Left ventricle myocardium superior (tissue), 1 donor: ENCODE data around the gene RYR1. TPM values are rescaled to one million over a fixed set of nuclear protein-coding genes. Genes with fewer than 3 reads are reported as not detected.
"Not testable (repeated sequence)": the region's sequence is repeated elsewhere in the genome, so short reads cannot be mapped to it uniquely, and the experiment has no call there.

Experiments
- ATAC-seq: fragments of 200-7000 bp; cut with Tn5 transposase; one replicate; pipeline ENCODE4 v1.9.1; 2020; ENCODE audit warnings: mild to moderate bottlenecking, moderate library complexity
- DNase-seq: peaks from one replicate; pipeline ENCODE4 v3.0.0-alpha.2; 2020
- intact Hi-C: fragments of 100-400 bp; cut with micrococcal nuclease; formaldehyde crosslinking; loops from one replicate; pipeline ENCODE4 v1.11.0; 2022
- total RNA-seq: library from RNA; stranded (reverse); fragmentation: NEBNext Ultra II Directional; extraction: Animal tissue kit (Norgen Biotek cat#: 25700); gene quantifications from one replicate; pipeline ENCODE4 v1.2.1, GENCODE V29; 2021
- donor health status: DM: no; HTN: yes; CAD: no; lungs with severe emphysema.

Gene RYR1
- total RNA-seq, 1 donor from 2014 or later = 1.1 TPM

DNA sequence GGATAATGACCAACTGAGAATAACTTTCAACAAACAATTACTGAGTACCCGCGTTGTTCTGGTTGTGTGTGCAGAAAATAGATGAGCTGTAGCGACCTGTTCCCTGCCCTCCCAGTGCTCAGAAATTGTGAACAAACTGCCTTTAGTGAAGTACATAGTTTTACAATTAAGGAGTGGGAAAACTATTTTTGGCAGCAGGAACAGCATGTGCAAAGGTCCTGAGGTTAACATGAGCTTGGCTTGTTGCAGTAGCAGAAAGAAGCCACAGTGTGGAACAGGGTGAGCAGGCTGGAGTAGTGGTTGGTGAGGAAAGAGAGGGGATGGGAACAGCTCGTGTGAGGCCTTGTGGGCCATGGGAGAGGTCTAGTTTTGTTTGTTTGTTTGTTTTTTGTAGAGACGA lies 16.0 kb downstream of the RYR1 start:
- ATAC-seq = no peak
- intact Hi-C loops = no loop called here
- DNase-seq = no peak

DNA sequence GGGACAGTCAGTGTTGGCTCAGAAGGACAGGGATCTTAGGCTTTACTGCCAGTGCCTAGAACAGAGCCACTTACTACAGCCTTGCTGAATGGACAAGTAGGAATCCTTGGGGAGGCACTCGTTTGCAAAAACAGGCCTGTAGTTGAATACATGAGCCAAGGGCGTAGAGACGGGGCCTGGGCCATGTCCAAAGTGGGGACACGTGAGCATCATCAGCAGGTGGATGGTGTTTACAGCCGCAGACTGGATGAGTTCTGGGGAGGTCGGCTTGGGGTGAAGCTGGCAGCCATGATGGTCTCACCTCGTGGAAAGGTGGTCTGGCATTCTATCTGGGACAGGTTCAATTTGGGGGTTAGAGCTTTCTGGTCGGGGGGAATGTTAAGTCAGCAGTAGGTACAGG lies 17.5 kb downstream of the RYR1 start:
- ATAC-seq (no peak), DNase-seq (no peak)
- intact Hi-C loops = no loop called here

DNA sequence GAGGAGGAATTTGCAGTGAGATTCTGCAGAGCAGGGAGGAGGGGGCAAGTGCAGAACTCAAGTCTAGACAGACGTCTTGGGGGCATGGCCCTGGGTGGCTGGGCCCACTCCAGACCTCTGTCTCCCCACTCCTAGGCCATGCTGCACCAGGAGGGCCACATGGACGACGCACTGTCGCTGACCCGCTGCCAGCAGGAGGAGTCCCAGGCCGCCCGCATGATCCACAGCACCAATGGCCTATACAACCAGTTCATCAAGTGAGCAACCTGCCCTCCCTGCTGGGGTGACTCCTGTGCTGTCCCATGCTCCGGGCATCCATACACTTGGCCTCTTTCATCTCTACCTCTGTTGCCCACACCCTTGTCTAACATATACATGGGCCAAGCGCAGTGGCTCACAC lies 18.1 kb downstream of the RYR1 start:
- intact Hi-C loops = no loop called here
- no peak for DNase-seq
- no peak for ATAC-seq

DNA sequence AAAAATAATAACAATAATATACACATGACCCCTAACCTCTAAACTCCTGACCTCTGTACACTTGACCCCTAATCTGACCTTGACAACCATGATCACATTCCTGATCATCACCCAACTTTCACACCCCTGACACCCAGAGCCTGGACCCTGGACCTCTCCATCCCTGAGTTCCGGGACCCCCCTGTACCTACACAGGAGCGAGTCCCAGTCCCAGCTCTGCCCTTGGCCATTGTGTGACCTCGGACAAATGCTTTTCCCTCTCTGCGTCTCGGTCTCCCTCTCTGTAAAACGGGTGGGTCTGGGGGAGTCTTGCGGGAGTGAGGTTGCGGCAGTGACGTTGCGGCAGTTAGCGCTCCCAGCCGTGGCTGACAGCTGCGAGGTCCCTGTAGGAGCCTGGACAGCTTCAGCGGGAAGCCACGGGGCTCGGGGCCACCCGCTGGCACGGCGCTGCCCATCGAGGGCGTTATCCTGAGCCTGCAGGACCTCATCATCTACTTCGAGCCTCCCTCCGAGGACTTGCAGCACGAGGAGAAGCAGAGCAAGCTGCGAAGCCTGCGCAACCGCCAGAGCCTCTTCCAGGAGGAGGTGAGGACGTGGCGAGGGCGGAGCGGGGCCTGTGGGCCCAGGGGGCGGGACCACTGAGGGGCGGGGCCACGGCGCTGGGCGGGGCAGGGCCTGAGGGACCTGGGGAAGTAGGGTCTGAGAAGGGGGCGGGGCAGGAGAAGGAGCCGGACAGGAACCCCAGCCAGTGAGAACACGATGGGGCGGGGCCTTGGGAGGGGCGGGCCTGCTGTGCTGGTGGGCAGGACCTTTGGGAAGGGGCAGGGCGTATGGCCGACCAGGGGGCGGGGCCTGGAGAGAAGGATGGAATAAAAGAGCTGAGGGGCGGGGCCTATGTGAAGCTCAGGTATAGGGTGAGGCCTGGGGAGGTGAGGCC lies 19.2 kb downstream of the RYR1 start:
- DNase-seq (no peak), ATAC-seq (no peak)
- intact Hi-C loops = no loop called here

DNA sequence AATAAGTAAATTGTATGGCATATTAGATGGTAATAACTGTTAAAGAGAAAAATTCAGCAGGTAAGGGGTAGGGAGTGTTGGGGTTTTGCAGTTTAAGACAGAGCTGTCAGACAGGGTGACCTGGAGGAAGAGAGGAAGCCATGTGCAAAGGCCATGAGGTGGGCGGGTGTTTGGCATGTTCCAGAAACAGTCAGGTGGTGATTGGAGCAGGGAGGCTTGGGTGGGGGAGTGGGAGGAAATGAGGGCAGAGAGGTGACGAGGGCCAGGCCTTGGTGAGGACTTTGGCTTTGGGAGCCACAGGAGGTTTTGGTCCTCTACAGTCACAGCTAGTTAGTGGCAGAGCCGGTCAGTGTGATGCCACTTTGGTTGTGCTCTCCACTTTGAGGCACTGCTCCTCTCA lies 20.1 kb downstream of the RYR1 start:
- DNase-seq (no peak), ATAC-seq (no peak)
- intact Hi-C loops = no loop called here

DNA sequence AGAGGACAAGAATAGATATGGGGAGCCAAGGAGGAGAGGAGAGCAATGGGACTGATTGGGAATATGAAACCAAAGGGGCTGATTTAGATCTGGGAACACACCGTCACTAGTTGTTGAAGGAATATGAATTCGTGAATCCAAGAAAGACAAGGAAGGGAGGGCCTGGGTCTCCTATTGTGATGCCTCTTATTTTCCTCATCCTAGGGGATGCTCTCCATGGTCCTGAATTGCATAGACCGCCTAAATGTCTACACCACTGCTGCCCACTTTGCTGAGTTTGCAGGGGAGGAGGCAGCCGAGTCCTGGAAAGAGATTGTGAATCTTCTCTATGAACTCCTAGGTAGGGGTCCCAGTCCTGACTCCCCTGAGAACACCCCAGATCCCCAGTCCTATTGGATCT lies 21.5 kb downstream of the RYR1 start:
- intact Hi-C loops = no loop called here
- ATAC-seq = no peak
- DNase-seq = no peak

DNA sequence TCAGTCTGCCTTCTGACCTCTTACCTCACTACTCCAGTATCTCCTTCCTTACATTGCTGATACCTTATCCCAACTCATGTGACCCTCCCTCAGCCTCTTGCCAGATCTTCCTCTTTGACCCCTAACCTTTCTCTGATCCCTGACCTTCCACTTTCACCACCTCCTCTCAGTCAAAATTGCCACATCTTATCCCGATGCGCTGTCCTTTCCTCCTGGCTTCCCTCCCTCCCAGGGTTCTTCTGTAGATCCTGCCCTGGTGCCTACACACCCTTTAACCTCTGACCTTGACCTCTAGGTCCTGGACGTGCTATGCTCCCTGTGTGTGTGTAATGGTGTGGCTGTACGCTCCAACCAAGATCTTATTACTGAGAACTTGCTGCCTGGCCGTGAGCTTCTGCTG lies 23.7 kb downstream of the RYR1 start:
- intact Hi-C loops = no loop called here
- ATAC-seq = no peak

DNA sequence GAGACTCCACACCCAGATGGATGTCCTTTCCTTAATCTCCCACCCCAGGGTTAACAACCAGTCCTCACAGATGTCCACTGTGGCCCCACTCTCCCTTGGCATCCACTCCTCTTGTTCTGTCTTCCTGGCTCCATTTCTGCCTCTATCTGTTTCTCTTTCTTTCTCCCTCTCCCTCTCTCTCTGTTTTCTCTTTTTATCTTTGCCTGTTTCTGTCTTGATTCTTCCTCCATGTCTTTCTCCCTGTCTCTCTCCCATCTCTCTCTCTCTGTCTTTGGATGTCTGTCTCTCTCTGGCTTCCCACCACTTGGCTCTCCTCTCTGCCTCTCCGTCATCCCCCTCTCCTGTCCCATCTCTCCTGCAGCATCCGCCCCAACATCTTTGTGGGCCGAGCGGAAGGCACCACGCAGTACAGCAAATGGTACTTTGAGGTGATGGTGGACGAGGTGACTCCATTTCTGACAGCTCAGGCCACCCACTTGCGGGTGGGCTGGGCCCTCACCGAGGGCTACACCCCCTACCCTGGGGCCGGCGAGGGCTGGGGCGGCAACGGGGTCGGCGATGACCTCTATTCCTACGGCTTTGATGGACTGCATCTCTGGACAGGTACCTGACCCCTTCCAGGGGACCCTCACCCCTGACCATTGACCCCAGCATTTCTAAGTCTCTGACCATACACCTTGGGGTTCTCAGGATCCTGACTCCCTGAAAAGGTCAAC lies 24.4 kb downstream of the RYR1 start:
- intact Hi-C loops = no loop called here
- DNase-seq (no peak), ATAC-seq (no peak)

More for the DNA sequence above, 23.7 kb downstream of the RYR1 start:
- DNase-seq = no peak

DNA sequence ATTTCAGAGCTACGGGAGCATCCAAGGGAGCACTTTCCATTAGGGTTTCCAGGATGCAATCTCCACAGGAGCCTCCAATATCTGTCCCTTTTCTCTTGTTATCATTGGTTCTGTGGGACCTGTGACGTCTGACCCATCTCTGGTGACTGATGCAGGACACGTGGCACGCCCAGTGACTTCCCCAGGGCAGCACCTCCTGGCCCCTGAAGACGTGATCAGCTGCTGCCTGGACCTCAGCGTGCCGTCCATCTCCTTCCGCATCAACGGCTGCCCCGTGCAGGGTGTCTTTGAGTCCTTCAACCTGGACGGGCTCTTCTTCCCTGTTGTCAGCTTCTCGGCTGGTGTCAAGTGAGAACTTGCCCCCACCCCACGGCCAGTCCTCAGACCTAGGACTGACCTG lies 25.5 kb downstream of the RYR1 start:
- intact Hi-C loops = no loop called here
- ATAC-seq (no peak), DNase-seq (no peak)

DNA sequence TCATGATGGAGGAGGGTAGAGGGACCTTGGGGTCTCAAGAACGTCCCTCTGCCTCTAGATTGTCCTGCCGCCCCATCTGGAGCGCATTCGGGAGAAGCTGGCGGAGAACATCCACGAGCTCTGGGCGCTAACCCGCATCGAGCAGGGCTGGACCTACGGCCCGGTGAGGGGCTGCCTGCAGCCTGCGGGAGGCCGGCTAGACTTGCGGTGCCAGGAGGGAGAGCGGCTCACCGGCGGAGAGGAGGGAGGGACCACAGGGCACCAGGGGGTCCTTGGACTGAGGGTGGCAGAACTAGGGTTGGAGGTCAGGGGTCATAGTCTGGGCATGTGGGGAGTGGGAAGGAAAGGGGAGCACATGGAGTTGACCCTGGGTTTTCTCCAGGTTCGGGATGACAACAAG lies 29.9 kb downstream of the RYR1 start:
- DNase-seq = no peak
- ATAC-seq = no peak

DNA sequence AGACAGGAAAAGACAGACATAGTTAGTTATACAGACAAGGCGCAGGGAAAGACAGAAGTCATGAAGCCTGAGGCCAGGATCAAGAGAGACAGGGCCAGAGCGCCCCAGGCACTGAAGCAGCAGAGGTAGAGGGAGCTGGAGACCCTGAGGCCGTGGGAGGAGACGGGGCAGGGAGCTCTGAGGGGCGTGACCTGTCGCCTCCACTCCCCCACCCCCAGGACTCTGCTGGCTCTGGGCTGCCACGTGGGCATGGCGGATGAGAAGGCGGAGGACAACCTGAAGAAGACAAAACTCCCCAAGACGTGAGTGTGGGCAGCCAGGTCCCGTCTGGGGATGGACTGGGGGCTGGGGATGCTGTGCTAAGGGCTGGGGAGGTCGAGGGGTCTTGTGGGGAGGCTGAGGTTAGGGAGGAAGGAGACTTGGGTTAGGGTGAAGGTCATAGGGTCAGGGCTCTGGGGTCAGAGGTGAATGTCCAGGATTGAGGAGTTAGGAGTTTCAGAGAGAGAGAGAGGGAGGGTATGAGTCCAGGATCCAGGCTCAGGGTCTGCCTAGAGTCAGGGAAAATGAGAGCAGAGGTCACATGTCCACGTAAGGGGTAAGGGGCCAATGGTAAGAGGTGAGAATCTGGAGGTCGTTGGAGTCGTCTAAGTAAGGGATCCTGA lies 31.1 kb downstream of the RYR1 start:
- DNase-seq = no peak
- ATAC-seq = no peak
- intact Hi-C loops = no loop called here

More for the DNA sequence above, 29.9 kb downstream of the RYR1 start:
- intact Hi-C loops = no loop called here

DNA sequence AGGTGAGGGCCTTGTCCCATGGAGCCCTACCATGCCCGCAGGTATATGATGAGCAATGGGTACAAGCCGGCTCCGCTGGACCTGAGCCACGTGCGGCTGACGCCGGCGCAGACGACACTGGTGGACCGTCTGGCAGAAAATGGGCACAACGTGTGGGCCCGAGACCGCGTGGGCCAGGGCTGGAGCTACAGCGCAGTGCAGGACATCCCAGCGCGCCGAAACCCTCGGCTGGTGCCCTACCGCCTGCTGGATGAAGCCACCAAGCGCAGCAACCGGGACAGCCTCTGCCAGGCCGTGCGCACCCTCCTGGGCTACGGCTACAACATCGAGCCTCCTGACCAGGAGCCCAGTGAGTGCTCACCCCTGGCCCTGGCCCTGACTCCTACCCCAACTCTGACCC lies 32.6 kb downstream of the RYR1 start:
- ATAC-seq (no peak), DNase-seq (no peak)
- intact Hi-C loops = no loop called here

DNA sequence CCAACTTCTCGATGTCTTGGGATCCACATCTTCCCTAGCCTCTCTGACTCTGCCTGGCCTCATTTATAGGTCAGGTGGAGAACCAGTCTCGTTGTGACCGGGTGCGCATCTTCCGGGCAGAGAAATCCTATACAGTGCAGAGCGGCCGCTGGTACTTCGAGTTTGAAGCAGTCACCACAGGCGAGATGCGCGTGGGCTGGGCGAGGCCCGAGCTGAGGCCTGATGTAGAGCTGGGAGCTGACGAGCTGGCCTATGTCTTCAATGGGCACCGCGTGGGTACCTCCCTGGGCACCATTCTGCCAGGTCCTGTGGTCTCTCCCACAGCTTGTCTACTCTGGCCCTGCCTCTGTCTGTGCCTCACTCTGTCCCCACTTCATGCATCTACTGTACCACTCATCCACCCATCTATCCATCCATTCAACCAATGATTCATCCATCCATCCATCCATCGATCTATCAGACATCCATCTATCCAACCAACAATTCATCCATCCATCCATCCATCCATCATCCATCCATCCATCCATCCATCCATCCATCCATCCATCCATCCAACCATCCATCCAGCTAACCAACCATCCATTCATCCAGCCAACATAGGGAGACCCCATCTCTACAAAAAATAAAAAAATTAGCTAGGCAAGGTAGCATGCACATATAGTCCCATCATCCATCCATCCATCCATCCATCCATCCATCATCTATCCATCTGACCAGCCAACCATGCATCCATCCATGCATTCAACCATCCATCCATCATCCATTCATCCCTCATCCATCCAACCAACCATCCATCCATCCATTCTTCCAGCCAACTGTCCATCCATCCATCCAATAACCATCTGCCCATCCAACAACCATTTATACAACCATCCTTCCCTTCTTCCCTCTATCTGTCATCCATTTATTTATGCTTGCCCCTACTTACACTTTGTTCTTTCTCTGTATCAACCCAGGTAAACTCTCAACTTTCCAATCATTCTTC lies 34.3 kb downstream of the RYR1 start:
- intact Hi-C loops = no loop called here
- no peak for DNase-seq
- ATAC-seq = no peak

DNA sequence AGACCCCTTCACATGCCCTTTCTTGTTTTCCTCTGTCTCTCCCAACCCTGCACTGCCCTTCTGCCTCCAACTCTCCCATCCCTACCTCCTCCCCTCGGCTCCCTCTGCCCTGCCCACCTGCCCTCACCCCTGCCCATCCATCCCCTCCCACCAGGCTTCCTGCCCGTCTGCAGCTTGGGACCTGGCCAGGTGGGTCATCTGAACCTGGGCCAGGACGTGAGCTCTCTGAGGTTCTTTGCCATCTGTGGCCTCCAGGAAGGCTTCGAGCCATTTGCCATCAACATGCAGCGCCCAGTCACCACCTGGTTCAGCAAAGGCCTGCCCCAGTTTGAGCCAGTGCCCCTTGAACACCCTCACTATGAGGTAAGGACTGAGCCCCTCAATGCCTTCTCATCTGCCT lies 35.7 kb downstream of the RYR1 start:
- intact Hi-C loops = no loop called here
- DNase-seq (no peak), ATAC-seq (no peak)

DNA sequence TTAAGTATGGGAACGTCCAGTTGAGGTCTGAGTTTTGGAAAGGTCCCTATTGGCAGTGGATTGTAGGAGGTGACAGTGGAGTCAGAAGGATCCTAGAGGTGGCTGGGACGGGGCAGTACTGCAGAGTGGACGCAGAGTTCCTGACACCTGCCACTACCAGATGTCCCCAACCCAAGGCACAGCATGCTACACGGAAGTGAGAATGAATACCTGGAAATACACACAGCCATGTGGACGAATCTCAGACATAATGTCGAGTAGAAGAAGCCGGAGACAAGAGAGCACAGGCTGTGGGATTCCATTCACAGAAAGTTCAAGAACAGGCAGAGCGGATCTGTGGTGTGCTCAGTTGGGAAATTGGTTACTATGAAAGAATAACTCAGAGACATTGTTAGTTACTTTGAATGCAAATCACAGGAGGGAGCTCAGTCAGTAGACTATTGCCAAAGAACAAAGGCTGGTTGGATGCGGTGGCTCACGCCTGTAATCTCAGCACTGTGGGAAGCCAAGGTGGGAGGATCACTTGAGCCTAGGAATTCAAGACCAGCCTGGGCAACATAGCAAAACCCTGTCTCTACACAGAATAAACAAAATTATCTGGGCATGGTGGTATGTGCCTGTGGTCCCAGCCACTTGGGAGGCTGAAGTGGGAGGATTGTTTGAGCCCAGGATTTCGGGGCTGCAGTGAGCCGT lies 37.4 kb downstream of the RYR1 start:
- intact Hi-C loops = no loop called here
- DNase-seq = no peak
- ATAC-seq = no peak

DNA sequence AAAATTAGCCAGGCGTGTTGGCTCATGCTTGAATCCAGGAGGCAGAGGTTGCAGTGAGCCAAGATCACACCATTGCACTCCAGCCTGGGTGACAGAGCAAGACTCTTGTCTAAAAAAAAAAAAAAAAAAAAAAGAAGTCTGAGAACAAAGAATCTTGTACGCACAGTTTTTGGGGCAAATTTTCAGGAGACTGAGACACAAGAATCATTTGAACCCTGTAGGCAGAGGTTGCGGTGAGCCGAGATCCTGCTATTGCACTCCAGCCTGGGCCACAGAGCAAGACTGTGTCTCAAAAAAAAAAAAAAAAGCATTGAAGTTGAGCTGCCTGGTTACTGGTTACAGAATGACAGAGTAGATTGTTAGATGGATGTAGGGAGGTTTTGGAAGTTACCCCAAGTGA lies 39.2 kb downstream of the RYR1 start:
- DNase-seq, ATAC-seq, intact Hi-C loops: not testable (repeated sequence)

DNA sequence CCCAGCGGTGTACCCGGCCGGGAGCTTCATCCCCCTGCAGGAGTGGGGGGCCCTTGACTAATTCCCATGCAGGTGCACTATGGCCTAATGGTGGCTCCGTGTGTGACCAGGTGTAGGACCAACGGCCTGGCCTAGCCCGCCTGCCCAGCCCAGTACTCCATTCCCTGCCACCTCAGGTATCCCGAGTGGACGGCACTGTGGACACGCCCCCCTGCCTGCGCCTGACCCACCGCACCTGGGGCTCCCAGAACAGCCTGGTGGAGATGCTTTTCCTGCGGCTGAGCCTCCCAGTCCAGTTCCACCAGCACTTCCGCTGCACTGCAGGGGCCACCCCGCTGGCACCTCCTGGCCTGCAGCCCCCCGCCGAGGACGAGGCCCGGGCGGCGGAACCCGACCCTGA lies 39.7 kb downstream of the RYR1 start:
- intact Hi-C loops = no loop called here
- ATAC-seq = no peak
- no peak for DNase-seq

DNA sequence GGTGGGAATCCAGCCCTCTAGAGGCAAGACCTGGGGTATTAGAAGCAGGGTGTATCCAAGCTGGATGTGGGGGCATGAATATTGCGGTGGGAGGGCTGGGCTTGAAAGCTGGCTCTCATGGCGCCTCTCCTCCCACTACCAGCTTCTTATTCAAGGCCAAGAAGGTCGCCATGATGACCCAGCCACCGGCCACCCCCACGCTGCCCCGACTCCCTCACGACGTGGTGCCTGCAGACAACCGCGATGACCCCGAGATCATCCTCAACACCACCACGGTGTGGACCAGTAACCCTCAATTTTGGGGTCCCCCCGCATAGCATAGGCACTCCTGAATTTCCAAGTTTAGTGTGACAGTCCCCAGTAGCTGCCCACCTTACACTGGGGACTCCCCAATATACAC lies 41.7 kb downstream of the RYR1 start:
- intact Hi-C loops = no loop called here
- ATAC-seq = no peak
- DNase-seq = no peak
